ENCODE measurements around the gene RUVBL2.

- TF ChIP-seq POLR2A (IDR thresholded peaks at IDR 0.05) = no peak
- no peak for TF ChIP-seq CTCF (IDR thresholded peaks at IDR 0.05)
- TF ChIP-seq EP300 (IDR thresholded peaks at IDR 0.05) = no peak
These were observed 48.3 kb upstream of the RUVBL2 start for GRCh38 chr19:48945415-48945814.

All from tibial nerve (tissue), 4 donors.